OCI-LY7 (cell line): Measurements from ENCODE around the gene SLC45A3. TPM values are rescaled to one million over a fixed set of nuclear protein-coding genes. Genes with fewer than 3 reads are reported as not detected.

Source experiments
- BruUV-seq: library from RNA; stranded (reverse); fragments of 400-500 nt; replicated peaks from 2 replicates; lab custom pipeline; 2021; lab: Mats Ljungman, UMichigan
- CTCF ChIA-PET: fragments of 300-600 bp; sonication (Branson Sonifier 250); formaldehyde crosslinking; loops from one replicate; lab custom pipeline; 2022; ENCODE audit warnings: antibody characterized with exemption; ENCODE audit not compliant: unreplicated experiment; lab: Charles Lee
- POLR2A ChIA-PET: fragments of 300-600 bp; sonication (Branson Sonifier 250); formaldehyde crosslinking; loops from one replicate; lab custom pipeline; 2022; ENCODE audit warnings: antibody characterized with exemption; lab: Charles Lee
- DNase-seq: peaks from one replicate; pipeline ENCODE4 v3.0.0-alpha.2; 2015; ENCODE audit warnings: low spot score
- H2AFZ ChIP-seq: fragments of 200-600 bp; sonication (generic), shearing (Covaris generic); 2 replicates; pipeline ENCODE4 v1.6.1; 2014; ENCODE audit warnings: mild to moderate bottlenecking, antibody characterized with exemption, low read length, moderate library complexity
- H3K27ac ChIP-seq: fragments of 200-600 bp; sonication (generic); 2 replicates; pipeline ENCODE4 v1.5.1; 2014; ENCODE audit warnings: mixed run types, low read depth, mild to moderate bottlenecking, moderate library complexity, low read length, inconsistent platforms; ENCODE audit not compliant: poor library complexity, severe bottlenecking
- H3K36me3 ChIP-seq: fragments of 200-600 bp; sonication (generic); 2 replicates; pipeline ENCODE4 v1.6.1; 2014; ENCODE audit warnings: mild to moderate bottlenecking, antibody characterized with exemption, low read length, moderate library complexity, mixed read lengths; ENCODE audit not compliant: insufficient read depth
- H3K4me1 ChIP-seq: fragments of 200-600 bp; sonication (generic); 2 replicates; pipeline ENCODE4 v1.5.1; 2014; ENCODE audit warnings: mild to moderate bottlenecking, low read length; ENCODE audit not compliant: insufficient read depth, poor library complexity, severe bottlenecking
- H3K4me2 ChIP-seq: fragments of 200-600 bp; sonication (generic); 2 replicates; pipeline ENCODE4 v1.6.1; 2014; ENCODE audit warnings: mild to moderate bottlenecking, low read length
- H3K4me3 ChIP-seq: fragments of 200-600 bp; sonication (generic); 2 replicates; pipeline ENCODE4 v1.5.1; 2014; ENCODE audit warnings: mild to moderate bottlenecking, low read depth, low read length; ENCODE audit not compliant: poor library complexity, severe bottlenecking
- H3K79me2 ChIP-seq: fragments of 200-600 bp; sonication (generic); 2 replicates; pipeline ENCODE4 v1.6.1; 2016; ENCODE audit warnings: low read depth, mild to moderate bottlenecking, low read length, moderate library complexity, mixed read lengths; ENCODE audit not compliant: insufficient read depth
- H3K9me2 ChIP-seq: fragments of 200-600 bp; sonication (generic); 2 replicates; pipeline ENCODE4 v1.6.1; 2016; ENCODE audit warnings: mild to moderate bottlenecking, low read length, mixed read lengths; ENCODE audit not compliant: insufficient read depth
- H3K9me3 ChIP-seq: fragments of 200-600 bp; sonication (generic); 2 replicates; pipeline ENCODE4 v1.6.1; 2014; ENCODE audit warnings: mild to moderate bottlenecking, mixed run types, low read length, mixed read lengths
- H4K20me1 ChIP-seq: fragments of 200-600 bp; sonication (generic); 2 replicates; pipeline ENCODE4 v1.6.1; 2014; ENCODE audit warnings: mild to moderate bottlenecking, antibody characterized with exemption, low read length, moderate library complexity, mixed read lengths; ENCODE audit not compliant: insufficient read depth
- EZH2phosphoT487 ChIP-seq: fragments of 200-600 bp; sonication (generic); IDR thresholded peaks from 2 replicates; pipeline ENCODE4 v1.6.1; 2018; ENCODE audit warnings: low read depth, borderline replicate concordance, mild to moderate bottlenecking, mixed run types, antibody characterized with exemption, low read length, moderate library complexity, mixed read lengths
- intact Hi-C: fragments of 100-400 bp; cut with micrococcal nuclease; formaldehyde crosslinking; loops from one replicate; pipeline ENCODE4 v1.10.0; 2022; ENCODE audit not compliant: unreplicated experiment
- total RNA-seq, 2 experiments: library from RNA; depleted of rRNA in 1 of 2; stranded (reverse); fragments of >200 nt in 1 of 2; shearing (Covaris generic) in 1 of 2; gene quantifications; 2 replicates each; pipeline ENCODE4 v1.2.3, GENCODE V29; 2014 to 2022
- TF ChIP-seq, protein P1 (sequence below): fragments of 200-600 bp; sonication (generic); conservative IDR thresholded peaks from 2 replicates; pipeline ENCODE4 v1.5.1; 2014; ENCODE audit warnings: mild to moderate bottlenecking, antibody characterized with exemption, low read length, moderate library complexity, mixed read lengths

Gene SLC45A3
- total RNA-seq, 2 experiments from 2014 or later, result 2.4 to 5.3 TPM

DNA sequence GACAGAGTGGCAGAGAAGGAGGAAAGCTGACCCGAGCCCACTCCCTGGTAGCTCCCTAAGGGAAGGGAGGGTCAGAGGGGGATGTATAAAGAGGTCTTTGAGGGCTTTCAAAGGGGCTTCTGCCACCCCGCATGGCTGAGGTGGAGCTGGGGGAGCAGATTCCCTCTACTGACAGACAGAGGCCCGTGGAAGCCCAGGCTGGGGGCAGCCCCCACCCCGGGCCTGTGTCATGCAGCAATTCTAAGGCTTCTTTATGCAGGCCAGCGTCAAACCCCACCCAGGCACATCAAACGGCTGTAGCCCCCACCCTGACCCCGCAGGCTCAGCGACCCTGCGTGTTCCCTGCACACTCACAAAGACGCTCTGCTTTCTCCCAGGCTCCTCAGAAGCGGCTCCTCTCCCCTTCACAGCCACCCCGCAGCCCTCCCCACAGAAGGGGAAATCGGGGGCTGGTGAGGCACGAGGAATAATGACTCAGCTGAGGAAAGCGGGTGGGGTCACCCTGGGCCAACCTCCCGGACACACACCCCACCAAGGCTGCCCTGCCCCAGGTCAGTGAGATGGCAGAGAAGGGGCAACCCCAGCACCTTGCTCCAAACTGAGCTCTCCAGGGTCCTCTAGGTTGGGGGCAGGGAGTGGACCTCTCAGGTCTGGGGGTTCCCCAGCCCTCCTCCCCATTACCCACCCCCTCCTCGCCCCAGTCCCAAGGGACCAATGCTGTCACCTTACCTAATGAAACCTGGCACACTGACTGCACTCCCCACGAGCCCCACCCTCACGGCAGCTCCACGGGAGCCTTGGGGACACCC is 10.8 kb downstream of the SLC45A3 start:
- no peaks in the 10 kb centered on the region for H3K79me2 ChIP-seq
- no peaks in the 10 kb centered on the region for H3K9me2 ChIP-seq
- peak overlapping the region; percentile 55 for H3K4me3 ChIP-seq
- no TSS peak for BruUV-seq
- H4K20me1 ChIP-seq, result no peaks in the 10 kb centered on the region
- H3K4me1 ChIP-seq, result peaks cover 81% of the 10 kb centered on the region
- no peaks in the 10 kb centered on the region for H3K36me3 ChIP-seq
- ChIA-PET POLR2A (interaction anchor here (0.6 to 5.1 kb wide), 9 partner anchors 9 to 367 kb away, joined by 3 to 31 read pairs (median 3); partner anchors contain the start of genes ELK4 and SLC45A3), CTCF (interaction anchor here (0.9 to 1.1 kb wide), 3 partner anchors 11 to 75 kb away, joined by 3 to 4 read pairs (median 3); no protein-coding TSS in a partner anchor)
- TF ChIP-seq EZH2phosphoT487, result no peak
- TF ChIP-seq, protein P1, sequence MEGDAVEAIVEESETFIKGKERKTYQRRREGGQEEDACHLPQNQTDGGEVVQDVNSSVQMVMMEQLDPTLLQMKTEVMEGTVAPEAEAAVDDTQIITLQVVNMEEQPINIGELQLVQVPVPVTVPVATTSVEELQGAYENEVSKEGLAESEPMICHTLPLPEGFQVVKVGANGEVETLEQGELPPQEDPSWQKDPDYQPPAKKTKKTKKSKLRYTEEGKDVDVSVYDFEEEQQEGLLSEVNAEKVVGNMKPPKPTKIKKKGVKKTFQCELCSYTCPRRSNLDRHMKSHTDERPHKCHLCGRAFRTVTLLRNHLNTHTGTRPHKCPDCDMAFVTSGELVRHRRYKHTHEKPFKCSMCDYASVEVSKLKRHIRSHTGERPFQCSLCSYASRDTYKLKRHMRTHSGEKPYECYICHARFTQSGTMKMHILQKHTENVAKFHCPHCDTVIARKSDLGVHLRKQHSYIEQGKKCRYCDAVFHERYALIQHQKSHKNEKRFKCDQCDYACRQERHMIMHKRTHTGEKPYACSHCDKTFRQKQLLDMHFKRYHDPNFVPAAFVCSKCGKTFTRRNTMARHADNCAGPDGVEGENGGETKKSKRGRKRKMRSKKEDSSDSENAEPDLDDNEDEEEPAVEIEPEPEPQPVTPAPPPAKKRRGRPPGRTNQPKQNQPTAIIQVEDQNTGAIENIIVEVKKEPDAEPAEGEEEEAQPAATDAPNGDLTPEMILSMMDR, result no peak
- H2AFZ ChIP-seq, result peak overlapping the region; percentile 62; the same call in 1 of the 2 replicates
- H3K4me2 ChIP-seq, result peak overlapping the region; percentile 60
- intact Hi-C loops, result loop anchor here (5.0 kb wide), 2 partner anchors 383 to 803 kb away; partner anchors contain the start of genes IKBKE and RHEX
- no peak for DNase-seq
- H3K27ac ChIP-seq, result peak overlapping the region; percentile 35
- H3K9me3 ChIP-seq, result no peaks in the 10 kb centered on the region

DNA sequence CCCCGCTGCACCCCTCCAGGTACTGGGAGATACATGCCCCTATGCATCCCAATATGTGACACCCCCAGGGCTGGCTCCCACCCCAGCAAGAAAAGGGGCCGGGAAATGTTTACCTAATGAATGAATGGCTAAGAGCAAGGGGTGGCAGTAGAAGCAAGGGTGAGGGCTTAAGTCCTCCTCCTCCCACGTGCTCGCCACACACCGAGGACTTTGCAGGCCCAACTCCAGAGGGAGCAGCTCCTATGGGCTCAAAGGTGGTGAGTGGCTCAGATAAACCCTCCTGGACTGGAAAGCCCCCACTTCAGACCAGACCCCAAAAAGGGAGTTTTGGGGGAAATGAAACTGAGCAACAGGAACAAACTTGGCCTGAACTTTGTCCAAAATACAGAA is 11.4 kb downstream of the SLC45A3 start:
- peak; percentile 61 for DNase-seq
- Histone ChIP-seq H3K79me2 (no peaks in the 10 kb centered on the region), H3K4me1 (peaks cover 87% of the 10 kb centered on the region), H3K4me2 (peak overlapping the region; percentile 60), H3K9me3 (no peaks in the 10 kb centered on the region), H3K4me3 (peak overlapping the region; percentile 55), H3K27ac (peak overlapping the region; percentile 35), H3K9me2 (no peaks in the 10 kb centered on the region), H2AFZ (peak overlapping the region; percentile 62; the same call in 1 of the 2 replicates), H3K36me3 (no peaks in the 10 kb centered on the region), H4K20me1 (no peaks in the 10 kb centered on the region)
- POLR2A ChIA-PET, result interaction anchor here (0.6 to 5.1 kb wide), 7 partner anchors 9 to 367 kb away, joined by 3 to 31 read pairs (median 3); partner anchors contain the start of genes ELK4 and SLC45A3
- no peak for TF ChIP-seq EZH2phosphoT487
- TF ChIP-seq, protein P1, result peak; percentile 47; the same call in 1 of the 2 replicates
- intact Hi-C loops, result loop anchor here (5.0 kb wide), 2 partner anchors 383 to 803 kb away; partner anchors contain the start of genes IKBKE and RHEX
- CTCF ChIA-PET, result interaction anchor here (0.9 to 1.1 kb wide), 2 partner anchors 10 to 74 kb away, joined by 3 to 4 read pairs; no protein-coding TSS in a partner anchor
- BruUV-seq, result no TSS peak
